GM23338 (cell line): Measurements from ENCODE around the gene ACOX3.

Experiments
- CREB1 ChIP-seq: fragments of 250-450 bp; sonication (Bioruptor Pico); IDR thresholded peaks from 2 replicates; pipeline ENCODE4 v1.5.0; 2020; ENCODE audit warnings: low read depth, mild to moderate bottlenecking, moderate library complexity
- EZH2 ChIP-seq: fragments of 200-600 bp; sonication (generic); IDR thresholded peaks from one replicate; pipeline ENCODE4 v1.8.0; 2017; ENCODE audit warnings: antibody characterized with exemption, mild to moderate bottlenecking, low read depth; ENCODE audit not compliant: unreplicated experiment
- EZH2phosphoT487 ChIP-seq: fragments of 200-600 bp; sonication (generic); IDR thresholded peaks from one replicate; pipeline ENCODE4 v1.8.1; 2018; ENCODE audit warnings: antibody characterized with exemption; ENCODE audit not compliant: unreplicated experiment
- JUNB ChIP-seq: IDR thresholded peaks from one replicate; pipeline ENCODE4 v1.6.1; 2016; ENCODE audit warnings: antibody characterized with exemption; ENCODE audit not compliant: unreplicated experiment
- NANOG ChIP-seq: IDR thresholded peaks from 2 replicates; pipeline ENCODE4 v1.6.1; 2016; ENCODE audit warnings: antibody characterized with exemption, borderline replicate concordance
- POLR2AphosphoS5 ChIP-seq: IDR thresholded peaks from 2 replicates; pipeline ENCODE4 v1.6.1; 2016; ENCODE audit warnings: antibody characterized with exemption, low read depth
- STAT1 ChIP-seq: IDR thresholded peaks from one replicate; pipeline ENCODE4 v1.6.1; 2016; ENCODE audit warnings: antibody characterized with exemption; ENCODE audit not compliant: unreplicated experiment
- TF ChIP-seq, protein P1 (sequence below), 2 experiments: fragments of 200-600 bp in 1 of 2; sonication (generic) in 1 of 2; conservative IDR thresholded peaks; 2 replicates each; pipeline versions ENCODE4 v1.5.1 to v1.6.1; 2016 to 2017; ENCODE audit warnings: antibody characterized with exemption in 2 of 2, low read depth in 2 of 2, mild to moderate bottlenecking in 2 of 2, moderate library complexity in 1 of 2
- TF ChIP-seq, protein P2 (sequence below): IDR thresholded peaks from one replicate; pipeline ENCODE4 v1.6.1; 2018; ENCODE audit warnings: antibody characterized with exemption; ENCODE audit not compliant: unreplicated experiment

DNA sequence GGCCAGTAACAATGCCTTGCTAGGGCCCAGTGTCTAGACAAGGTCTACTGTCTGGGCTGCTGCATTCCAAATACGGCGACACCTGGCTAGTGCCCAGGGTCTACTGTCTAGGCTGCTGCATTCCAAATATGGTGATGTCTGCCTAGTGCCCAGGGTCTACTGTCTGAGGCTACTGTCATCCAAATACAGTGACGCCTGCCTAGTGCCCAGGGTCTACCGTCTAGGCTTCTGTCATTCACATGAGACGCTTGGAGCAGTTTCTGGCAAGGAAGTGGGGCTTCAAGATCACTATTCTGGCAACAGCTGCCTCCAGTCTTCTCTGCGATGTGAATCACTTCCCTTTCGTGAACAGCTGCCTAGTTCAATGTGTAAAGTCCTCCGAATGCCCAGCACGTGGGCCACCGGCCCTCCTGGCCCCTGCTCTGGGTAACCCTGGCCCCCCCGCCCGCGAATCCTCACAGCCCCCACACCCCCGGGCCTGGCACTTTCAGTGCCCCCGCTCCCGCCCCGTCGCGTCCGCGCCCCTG, 12.7 kb downstream of the ACOX3 start:
- TF ChIP-seq, protein P1, sequence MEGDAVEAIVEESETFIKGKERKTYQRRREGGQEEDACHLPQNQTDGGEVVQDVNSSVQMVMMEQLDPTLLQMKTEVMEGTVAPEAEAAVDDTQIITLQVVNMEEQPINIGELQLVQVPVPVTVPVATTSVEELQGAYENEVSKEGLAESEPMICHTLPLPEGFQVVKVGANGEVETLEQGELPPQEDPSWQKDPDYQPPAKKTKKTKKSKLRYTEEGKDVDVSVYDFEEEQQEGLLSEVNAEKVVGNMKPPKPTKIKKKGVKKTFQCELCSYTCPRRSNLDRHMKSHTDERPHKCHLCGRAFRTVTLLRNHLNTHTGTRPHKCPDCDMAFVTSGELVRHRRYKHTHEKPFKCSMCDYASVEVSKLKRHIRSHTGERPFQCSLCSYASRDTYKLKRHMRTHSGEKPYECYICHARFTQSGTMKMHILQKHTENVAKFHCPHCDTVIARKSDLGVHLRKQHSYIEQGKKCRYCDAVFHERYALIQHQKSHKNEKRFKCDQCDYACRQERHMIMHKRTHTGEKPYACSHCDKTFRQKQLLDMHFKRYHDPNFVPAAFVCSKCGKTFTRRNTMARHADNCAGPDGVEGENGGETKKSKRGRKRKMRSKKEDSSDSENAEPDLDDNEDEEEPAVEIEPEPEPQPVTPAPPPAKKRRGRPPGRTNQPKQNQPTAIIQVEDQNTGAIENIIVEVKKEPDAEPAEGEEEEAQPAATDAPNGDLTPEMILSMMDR (conservative IDR thresholded peaks at IDR 0.05; ENCODE audit: low read depth in 2 of 2), result no peak
- TF ChIP-seq POLR2AphosphoS5 (no peak), EZH2 (no peak), JUNB (no peak), CREB1 (no peak), STAT1 (no peak), NANOG (no peak), EZH2phosphoT487 (no peak)
- TF ChIP-seq, protein P2, sequence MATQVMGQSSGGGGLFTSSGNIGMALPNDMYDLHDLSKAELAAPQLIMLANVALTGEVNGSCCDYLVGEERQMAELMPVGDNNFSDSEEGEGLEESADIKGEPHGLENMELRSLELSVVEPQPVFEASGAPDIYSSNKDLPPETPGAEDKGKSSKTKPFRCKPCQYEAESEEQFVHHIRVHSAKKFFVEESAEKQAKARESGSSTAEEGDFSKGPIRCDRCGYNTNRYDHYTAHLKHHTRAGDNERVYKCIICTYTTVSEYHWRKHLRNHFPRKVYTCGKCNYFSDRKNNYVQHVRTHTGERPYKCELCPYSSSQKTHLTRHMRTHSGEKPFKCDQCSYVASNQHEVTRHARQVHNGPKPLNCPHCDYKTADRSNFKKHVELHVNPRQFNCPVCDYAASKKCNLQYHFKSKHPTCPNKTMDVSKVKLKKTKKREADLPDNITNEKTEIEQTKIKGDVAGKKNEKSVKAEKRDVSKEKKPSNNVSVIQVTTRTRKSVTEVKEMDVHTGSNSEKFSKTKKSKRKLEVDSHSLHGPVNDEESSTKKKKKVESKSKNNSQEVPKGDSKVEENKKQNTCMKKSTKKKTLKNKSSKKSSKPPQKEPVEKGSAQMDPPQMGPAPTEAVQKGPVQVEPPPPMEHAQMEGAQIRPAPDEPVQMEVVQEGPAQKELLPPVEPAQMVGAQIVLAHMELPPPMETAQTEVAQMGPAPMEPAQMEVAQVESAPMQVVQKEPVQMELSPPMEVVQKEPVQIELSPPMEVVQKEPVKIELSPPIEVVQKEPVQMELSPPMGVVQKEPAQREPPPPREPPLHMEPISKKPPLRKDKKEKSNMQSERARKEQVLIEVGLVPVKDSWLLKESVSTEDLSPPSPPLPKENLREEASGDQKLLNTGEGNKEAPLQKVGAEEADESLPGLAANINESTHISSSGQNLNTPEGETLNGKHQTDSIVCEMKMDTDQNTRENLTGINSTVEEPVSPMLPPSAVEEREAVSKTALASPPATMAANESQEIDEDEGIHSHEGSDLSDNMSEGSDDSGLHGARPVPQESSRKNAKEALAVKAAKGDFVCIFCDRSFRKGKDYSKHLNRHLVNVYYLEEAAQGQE, result no peak
